Stimulated activated CD4-positive, alpha-beta T cell treated with anti-CD3 and anti-CD28 coated beads, Interleukin-1b, Interleukin-23, amount 100 ng/mL, for 1 hour (primary cell): Measurements from ENCODE around the gene SLC2A1.
"Not testable (repeated sequence)": the region's sequence is repeated elsewhere in the genome, so short reads cannot be mapped to it uniquely, and the experiment has no call there.

Experiments
- DNase-seq, 2 donors: peaks; one replicate each; pipeline ENCODE4 v3.0.0-alpha.2; 2020; ENCODE audit warnings: low read depth in 2 of 2

The SLC2A1 gene

GRCh38 chr1:42899960-42900359 is 58.7 kb downstream of the SLC2A1 start:
- DNase-seq = not testable (repeated sequence)

- DNase-seq = no peak
Observed at GRCh38 chr1:42891465-42892138, 67.1 kb downstream of the SLC2A1 start.

- DNase-seq = no peak
Observed at GRCh38 chr1:42889264-42889663, 69.4 kb downstream of the SLC2A1 start.

GRCh38 chr1:42888013-42888633 is 70.5 kb downstream of the SLC2A1 start:
- no peak for DNase-seq

- no peak for DNase-seq
Observed at GRCh38 chr1:42887366-42887765, 71.3 kb downstream of the SLC2A1 start.

- DNase-seq = no peak
Observed at GRCh38 chr1:42886800-42887199, 71.9 kb downstream of the SLC2A1 start.

- DNase-seq = no peak
Observed at GRCh38 chr1:42886046-42886739, 72.5 kb downstream of the SLC2A1 start.

GRCh38 chr1:42880384-42880783 is 78.3 kb downstream of the SLC2A1 start:
- DNase-seq = no peak

- DNase-seq = no peak
Observed at GRCh38 chr1:42877380-42877779, 81.3 kb downstream of the SLC2A1 start.

GRCh38 chr1:42876009-42876408 is 82.7 kb downstream of the SLC2A1 start:
- no peak for DNase-seq
